GM10266 (cell line): Measurements from ENCODE around the gene PRKCZ.

Source experiments
- DNase-seq: peaks from one replicate; pipeline ENCODE4 v3.0.0; 2012; ENCODE audit errors: extremely low spot score
- CTCF ChIP-seq: IDR thresholded peaks from 2 replicates; pipeline ENCODE4 v1.5.1; 2012; ENCODE audit warnings: mild to moderate bottlenecking, low read depth; ENCODE audit not compliant: control insufficient read depth, insufficient read depth; ENCODE audit errors: missing control alignments

PRKCZ gene

GRCh38 chr1:2106659-2107405 lies 56.6 kb downstream of the PRKCZ start:
- DNase-seq = no peak
- no peak for TF ChIP-seq CTCF

GRCh38 chr1:2107586-2108212 lies 57.5 kb downstream of the PRKCZ start:
- DNase-seq = no peak
- no peak for TF ChIP-seq CTCF

- TF ChIP-seq CTCF = peak; percentile 22
- DNase-seq = no peak
Observed at GRCh38 chr1:2108213-2108876, 58.1 kb downstream of the PRKCZ start.

- DNase-seq = no peak
- no peak for TF ChIP-seq CTCF
Observed at GRCh38 chr1:2108877-2109580, 58.8 kb downstream of the PRKCZ start.

GRCh38 chr1:2109581-2110021 lies 59.4 kb downstream of the PRKCZ start:
- no peak for DNase-seq
- TF ChIP-seq CTCF = no peak

- no peak for DNase-seq
- TF ChIP-seq CTCF = no peak
Observed at GRCh38 chr1:2110191-2110737, 60.1 kb downstream of the PRKCZ start.
